ENCODE measurements around the gene TRPM5.

Gene TRPM5

GRCh38 chr11:2436013-2436520 lies 8.2 kb downstream of the TRPM5 start:
- DNase-seq (ENCODE audit: low spot score): no peak

GRCh38 chr11:2435288-2436012 lies 8.9 kb downstream of the TRPM5 start:
- DNase-seq (ENCODE audit: low spot score): no peak

GRCh38 chr11:2434506-2435255 lies 9.6 kb downstream of the TRPM5 start:
- DNase-seq (ENCODE audit: low spot score): no peak

GRCh38 chr11:2434008-2434407 lies 10.3 kb downstream of the TRPM5 start:
- DNase-seq (ENCODE audit: low spot score): no peak

GRCh38 chr11:2433106-2433925 lies 11.0 kb downstream of the TRPM5 start:
- DNase-seq (ENCODE audit: low spot score): no peak

GRCh38 chr11:2432628-2433071 lies 11.7 kb downstream of the TRPM5 start:
- DNase-seq (ENCODE audit: low spot score): no peak

GRCh38 chr11:2432171-2432621 lies 12.1 kb downstream of the TRPM5 start:
- DNase-seq (ENCODE audit: low spot score): no peak

GRCh38 chr11:2431395-2431794 lies 12.9 kb downstream of the TRPM5 start:
- no peak for DNase-seq (ENCODE audit: low spot score)

GRCh38 chr11:2428322-2428795 lies 16.0 kb downstream of the TRPM5 start:
- DNase-seq (ENCODE audit: low spot score): peak; percentile 68

- DNase-seq (ENCODE audit: low spot score): no peak
These were observed 16.5 kb downstream of the TRPM5 start for GRCh38 chr11:2427721-2428321.

GRCh38 chr11:2426826-2427521 lies 17.3 kb downstream of the TRPM5 start:
- no peak for DNase-seq (ENCODE audit: low spot score)

GRCh38 chr11:2426221-2426620 lies 18.1 kb downstream of the TRPM5 start:
- no peak for DNase-seq (ENCODE audit: low spot score)

GRCh38 chr11:2425506-2425905 lies 18.8 kb downstream of the TRPM5 start:
- DNase-seq (ENCODE audit: low spot score): no peak

GRCh38 chr11:2424811-2425495 lies 19.4 kb downstream of the TRPM5 start:
- DNase-seq (ENCODE audit: low spot score): no peak

- DNase-seq (ENCODE audit: low spot score): no peak
These were observed 20.9 kb downstream of the TRPM5 start for GRCh38 chr11:2423157-2424025.

- no peak for DNase-seq (ENCODE audit: low spot score)
These were observed 21.7 kb downstream of the TRPM5 start for GRCh38 chr11:2422461-2423156.

GRCh38 chr11:2421996-2422395 lies 22.3 kb downstream of the TRPM5 start:
- no peak for DNase-seq (ENCODE audit: low spot score)

GRCh38 chr11:2421226-2421994 lies 22.9 kb downstream of the TRPM5 start:
- no peak for DNase-seq (ENCODE audit: low spot score)

All from Ammon's horn (tissue), 1 donor.